Adrenal gland (tissue), 12 donors: ENCODE data around the gene MYZAP. TPM values are rescaled to one million over a fixed set of nuclear protein-coding genes. Genes with fewer than 3 reads are reported as not detected.

Experiments
- DNase-seq, 7 donors: peaks; one replicate each; pipeline ENCODE4 v3.0.0-alpha.2; 2019 to 2020
- H3K27ac ChIP-seq, 5 donors: fragments of 200-600 bp; sonication (generic) in 4 of 5; 1 replicate in 3 of 5; 2 replicates in 2 of 5; pipeline versions ENCODE4 v1.5.1 to v1.8.0; 2016 to 2020; ENCODE audit warnings: mild to moderate bottlenecking in 1 of 5
- H3K27me3 ChIP-seq: fragments of 200-600 bp; 2 replicates; pipeline ENCODE4 v1.8.0; 2021
- H3K36me3 ChIP-seq, 2 donors: fragments of 200-600 bp; replicated peaks in 1 of 2; 1 replicate in 1 of 2; 2 replicates in 1 of 2; pipeline versions ENCODE4 v1.5.1 to v1.8.0; 2018 to 2022
- H3K4me1 ChIP-seq, 2 donors: fragments of 200-600 bp; replicated peaks in 1 of 2; 1 replicate in 1 of 2; 2 replicates in 1 of 2; pipeline versions ENCODE4 v1.5.1 to v1.8.0; 2018 to 2021
- H3K4me3 ChIP-seq, 4 donors: fragments of 200-600 bp; sonication (generic) in 3 of 4; one replicate each; pipeline ENCODE4 v1.5.1; 2016 to 2018
- H3K9me3 ChIP-seq, 3 donors: fragments of 200-600 bp; sonication (generic) in 1 of 3; replicated peaks in 1 of 3; 1 replicate in 2 of 3; 2 replicates in 1 of 3; pipeline versions ENCODE4 v1.5.1 to v1.8.0; 2016 to 2021
- CTCF ChIP-seq, 6 experiments: fragments of 450-650 bp in 4 of 6; fragments of 200-600 bp in 2 of 6; sonication (generic) in 1 of 6; IDR thresholded peaks; 1 replicate in 5 of 6; 2 replicates in 1 of 6; pipeline versions ENCODE4 v1.5.1 to v1.8.0; 2016 to 2021; ENCODE audit warnings: antibody characterized with exemption in 6 of 6, mild to moderate bottlenecking in 2 of 6, moderate library complexity in 1 of 6
- POLR2A ChIP-seq, 2 donors: fragments of 450-650 bp; IDR thresholded peaks; one replicate each; pipeline ENCODE4 v1.6.1; 2017; ENCODE audit warnings: antibody characterized with exemption in 2 of 2, mild to moderate bottlenecking in 2 of 2, moderate library complexity in 1 of 2
- WGBS, 4 donors: extraction: QIAGEN DNeasy Blood & Tissue Kit in 2 of 4; methylation state at CpG; one replicate each; pipeline versions ENCODE4 v1.1.5 to v1.1.7; 2013 to 2017; 5-methylcytosine and 5-hydroxymethylcytosine counted together
- intact Hi-C, 2 donors: fragments of 100-400 bp; cut with DNase I; formaldehyde crosslinking; loops; one replicate each; pipeline versions ENCODE4 v1.14.1 to v1.15.0; 2022 to 2023
- polyA plus RNA-seq, 3 donors: library from polyadenylated mRNA; stranded (reverse); fragments of 200-250 nt in 2 of 3; fragments of 350-450 nt in 1 of 3; fragmentation: Illumina TruSeq in 1 of 3; extraction: RNeasy Lipid Tissue Mini Kit (QIAGEN cat#74804) in 1 of 3; gene quantifications; one replicate each; pipeline ENCODE4 v1.2.3, GENCODE V29; 2013 to 2014
- total RNA-seq, 9 donors: library from RNA; depleted of rRNA in 4 of 9; stranded (reverse); fragments of >200 nt in 4 of 9; fragments of 120-200 nt in 1 of 9; fragmentation: NEBNext Ultra II Directional in 1 of 9; extraction: Animal tissue kit (Norgen Biotek cat#: 25700) in 1 of 9; gene quantifications; one replicate each; pipeline versions ENCODE4 v1.1.0 to v1.2.4, GENCODE V29; 2013 to 2023
- donor health status: healthy with polysubstance abuse.
- donor health status: Bipolar disorder and iron deficiency.
- donor health status: DM: yes; HTN: yes; CAD: no.
- donor health status: DM: no; HTN: no; CAD: no.
- donor health status: DM: no; HTN: no; CAD: no.
- donor health status: DM: yes; HTN: yes; CAD: no.

Gene MYZAP
- total and polyA plus RNA-seq, 12 donors = 21.4 to 176 (median 70.6) TPM

GRCh38 chr15:57639306-57639705 is 47.6 kb downstream of the MYZAP start:
- H3K4me1 ChIP-seq = peaks cover 7 to 16% of the 10 kb centered on the region in 2 donors
- H3K36me3 ChIP-seq = peaks cover 0 to 34% of the 10 kb centered on the region in 2 donors
- TF ChIP-seq POLR2A (IDR thresholded peaks at IDR 0.05) (no peak), CTCF (IDR thresholded peaks at IDR 0.05) (no peak)
- H3K9me3 ChIP-seq = no peaks in the 10 kb centered on the region
- 77 to 93% (median 83%) methylated on average over 5 to 6 of the region's 6 CpGs for WGBS, 4 donors
- DNase-seq = no peak
- no peak overlapping the region for H3K27ac ChIP-seq
- no peak overlapping the region for H3K4me3 ChIP-seq
- intact Hi-C loops = no loop called here
- no peaks in the 10 kb centered on the region for H3K27me3 ChIP-seq

GRCh38 chr15:57640930-57641682 is 49.4 kb downstream of the MYZAP start:
- peaks cover 0 to 34% of the 10 kb centered on the region in 2 donors for H3K36me3 ChIP-seq
- 50 to 67% (median 56%) methylated on average over 8 of the region's 8 CpGs for WGBS, 4 donors
- H3K9me3 ChIP-seq = no peaks in the 10 kb centered on the region
- H3K4me3 ChIP-seq = no peak overlapping the region
- H3K4me1 ChIP-seq = peaks cover 0 to under 1% of the 10 kb centered on the region in 2 donors
- H3K27me3 ChIP-seq = no peaks in the 10 kb centered on the region
- TF ChIP-seq CTCF (IDR thresholded peaks at IDR 0.05) = peak in 5 of 6 experiments; percentile 17 to 34 (median 32)
- no peak for TF ChIP-seq POLR2A (IDR thresholded peaks at IDR 0.05)
- intact Hi-C loops = no loop called here
- peak in 1 of 7 donors; percentile 27 for DNase-seq
- H3K27ac ChIP-seq = no peak overlapping the region

GRCh38 chr15:57643826-57644225 is 52.1 kb downstream of the MYZAP start:
- TF ChIP-seq CTCF (IDR thresholded peaks at IDR 0.05) = no peak
- no peak for TF ChIP-seq POLR2A (IDR thresholded peaks at IDR 0.05)
- peaks cover 8 to 18% of the 10 kb centered on the region in 2 donors for H3K4me1 ChIP-seq
- H3K9me3 ChIP-seq = no peaks in the 10 kb centered on the region
- no peak overlapping the region for H3K4me3 ChIP-seq
- 93 to 97% (median 94%) methylated on average over 4 of the region's 4 CpGs for WGBS, 4 donors
- intact Hi-C loops = no loop called here
- no peak overlapping the region for H3K27ac ChIP-seq
- H3K27me3 ChIP-seq = no peaks in the 10 kb centered on the region
- H3K36me3 ChIP-seq = peaks cover 0 to 25% of the 10 kb centered on the region in 2 donors
- no peak for DNase-seq

GRCh38 chr15:57646087-57646486 is 54.4 kb downstream of the MYZAP start:
- WGBS, 4 donors = 89 to 96% (median 94%) methylated on average over 5 of the region's 5 CpGs
- H3K4me1 ChIP-seq = peaks cover 8 to 18% of the 10 kb centered on the region in 2 donors
- intact Hi-C loops = no loop called here
- no peak for TF ChIP-seq CTCF (IDR thresholded peaks at IDR 0.05)
- no peak for TF ChIP-seq POLR2A (IDR thresholded peaks at IDR 0.05)
- no peaks in the 10 kb centered on the region for H3K9me3 ChIP-seq
- no peak for DNase-seq
- H3K36me3 ChIP-seq = peaks cover 0 to 10% of the 10 kb centered on the region in 2 donors
- no peak overlapping the region for H3K27ac ChIP-seq
- H3K27me3 ChIP-seq = no peaks in the 10 kb centered on the region
- H3K4me3 ChIP-seq = no peak overlapping the region
